ENCODE data around the gene SLC25A22.
A peak's percentile ranks its signal among the peaks of the same experiment; 100 is the strongest.

SLC25A22 gene

DNA sequence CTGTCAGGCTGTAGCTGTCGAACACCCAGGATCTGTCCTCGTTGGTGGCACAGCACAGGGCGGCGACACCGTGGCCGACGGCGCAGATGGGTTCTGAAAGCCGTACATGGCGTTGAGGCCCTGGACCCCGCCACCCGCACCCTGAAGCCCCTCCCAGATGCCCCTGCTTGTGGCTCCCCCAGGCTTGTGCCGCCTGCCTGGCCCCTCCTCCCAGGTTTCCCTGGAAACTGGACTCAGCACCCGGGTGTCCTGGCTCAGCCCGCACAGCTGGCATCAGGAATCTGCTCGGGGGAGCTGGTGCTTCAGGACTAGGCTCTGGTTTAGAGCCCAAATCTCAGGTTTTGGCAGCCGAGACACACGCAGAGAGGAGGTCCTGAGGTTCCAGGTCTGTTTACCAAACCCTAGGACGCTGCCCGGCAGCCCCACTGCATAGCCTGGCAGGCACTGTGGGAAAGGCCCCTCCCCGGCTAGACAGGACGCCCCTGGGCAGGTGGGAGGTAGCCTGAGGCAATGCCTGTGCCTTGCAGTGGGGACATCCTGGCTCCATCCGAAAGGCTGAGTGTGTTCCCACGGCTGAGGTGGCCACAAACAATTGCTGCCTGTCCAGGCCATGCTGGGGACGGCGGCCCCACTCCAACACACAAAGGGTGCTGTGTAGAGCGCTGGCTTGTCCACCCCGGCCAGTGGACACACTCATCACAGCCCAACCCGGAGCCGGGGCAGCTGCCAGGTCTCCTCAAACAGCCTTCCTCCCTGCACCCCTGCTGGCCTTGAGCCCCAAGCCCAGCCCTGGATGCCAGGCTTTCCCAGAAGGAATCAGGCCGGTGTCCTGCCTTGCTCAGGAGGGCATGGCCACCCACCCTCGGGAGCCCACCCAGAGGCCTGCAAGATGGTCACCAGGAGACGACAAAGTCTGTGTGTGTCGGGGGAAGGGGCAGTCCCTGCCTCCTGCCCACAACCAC, 25.4 kb downstream of the SLC25A22 start:
- no peak for DNase-seq

DNA sequence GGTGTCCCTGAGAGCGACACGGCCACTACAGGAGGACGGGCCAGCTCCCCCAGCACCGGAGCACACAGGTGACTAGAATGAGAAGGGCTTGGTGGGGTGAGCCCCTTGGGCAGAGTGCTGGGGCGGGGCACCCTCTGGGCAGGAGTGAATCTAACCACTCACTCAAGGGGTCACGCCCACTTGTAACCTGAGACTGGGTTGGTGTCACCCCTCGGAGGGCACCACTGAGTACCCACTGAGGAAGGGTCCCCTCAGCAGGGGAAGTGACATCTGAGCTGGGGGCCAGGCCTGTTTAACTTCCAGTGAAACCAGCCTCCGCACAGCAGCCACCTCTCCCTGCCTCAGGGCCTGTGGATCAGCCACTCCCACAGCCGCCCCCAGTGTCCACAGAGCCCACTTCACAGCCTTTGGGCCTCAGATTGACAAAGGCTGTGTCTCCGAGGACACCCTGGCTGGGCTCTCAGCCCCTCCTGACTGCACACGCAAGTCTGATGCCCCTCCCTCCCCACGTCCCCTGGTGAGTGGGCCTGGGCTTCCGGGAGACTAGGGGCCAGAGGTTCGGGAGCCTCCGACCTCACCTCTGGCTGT, 26.4 kb downstream of the SLC25A22 start:
- no peak for DNase-seq

DNA sequence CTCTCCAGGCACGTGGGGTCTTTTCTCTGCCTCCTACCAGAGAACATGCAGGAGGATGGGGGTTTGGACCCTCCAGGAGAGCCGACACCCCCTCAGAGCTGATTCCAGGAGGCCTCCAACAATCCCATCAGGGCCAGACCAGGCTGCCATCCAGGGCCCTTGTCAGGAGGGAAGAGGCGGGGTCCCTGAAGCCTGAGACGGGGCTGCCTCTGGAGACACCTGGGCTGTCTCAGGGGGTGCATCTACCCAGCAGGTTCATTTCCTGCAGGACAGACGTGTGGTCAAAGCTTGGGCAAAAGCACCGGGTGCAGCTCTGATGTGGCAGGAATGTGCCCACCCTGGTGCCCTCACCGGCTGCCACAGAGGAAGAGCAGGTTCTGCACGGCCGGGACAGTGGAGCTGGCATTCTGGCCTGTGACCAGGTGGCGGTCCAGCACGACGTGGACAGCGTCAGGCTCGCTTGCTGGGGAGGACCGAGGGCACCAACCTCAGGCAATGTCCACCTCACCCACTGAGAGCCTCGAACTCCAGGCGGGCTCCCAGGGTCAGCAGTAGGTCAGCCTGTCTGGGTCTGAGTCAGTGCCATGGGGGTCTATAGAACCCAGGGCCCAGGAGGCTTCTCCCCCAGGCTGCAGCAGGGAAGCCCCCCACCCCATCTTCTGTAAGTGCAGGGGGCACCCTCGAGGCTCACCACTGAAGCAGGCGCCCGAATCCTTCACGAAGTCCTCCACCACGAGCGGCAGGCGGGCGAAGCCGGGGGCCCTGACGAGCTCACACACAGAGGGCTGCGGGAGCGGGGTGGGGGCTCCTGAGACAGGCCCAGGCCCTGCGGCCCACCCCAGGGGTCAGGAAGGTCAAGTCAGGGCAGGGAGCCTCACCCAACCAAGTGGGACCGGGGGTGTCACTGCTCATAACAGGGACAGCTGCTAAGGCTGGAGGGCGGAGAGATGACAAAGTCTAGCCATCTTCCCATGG, 27.2 kb downstream of the SLC25A22 start:
- no peak for DNase-seq

DNA sequence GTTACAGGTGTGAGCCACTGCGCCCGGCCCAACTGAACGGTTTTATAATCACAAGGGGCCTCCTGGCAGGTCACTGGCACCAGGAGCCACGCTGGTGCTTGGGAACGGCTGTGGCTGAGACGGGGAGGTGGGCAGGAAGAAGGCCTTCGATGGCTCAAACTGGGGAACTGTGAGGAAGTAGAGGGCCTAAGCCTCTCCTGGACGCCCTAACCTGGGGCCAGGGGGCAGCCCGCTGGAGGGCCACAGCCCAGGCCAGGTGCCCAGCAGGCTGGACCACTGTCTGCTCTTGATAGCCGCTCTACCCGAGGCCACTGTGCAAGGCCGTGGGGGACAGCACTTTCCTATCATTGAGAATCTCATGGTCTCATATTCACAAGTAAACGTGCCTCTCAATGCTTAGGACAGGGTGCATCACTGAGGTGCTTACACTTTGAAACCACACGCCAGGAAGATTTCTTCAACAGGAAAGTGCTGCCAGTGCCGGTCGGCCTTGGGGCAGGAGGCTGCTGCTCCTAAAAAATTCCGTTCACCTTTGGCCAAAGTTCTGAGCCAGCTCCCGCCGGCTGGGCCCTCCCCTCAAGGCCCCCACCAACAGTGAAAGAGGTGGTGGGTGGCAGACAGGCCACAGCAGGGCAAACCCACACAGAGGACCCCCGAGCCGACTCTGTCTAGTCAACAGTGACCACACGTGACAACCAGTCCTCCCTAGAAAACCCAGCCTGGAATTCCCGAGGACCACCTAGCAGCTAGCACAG, 28.0 kb downstream of the SLC25A22 start:
- no peak for DNase-seq

DNA sequence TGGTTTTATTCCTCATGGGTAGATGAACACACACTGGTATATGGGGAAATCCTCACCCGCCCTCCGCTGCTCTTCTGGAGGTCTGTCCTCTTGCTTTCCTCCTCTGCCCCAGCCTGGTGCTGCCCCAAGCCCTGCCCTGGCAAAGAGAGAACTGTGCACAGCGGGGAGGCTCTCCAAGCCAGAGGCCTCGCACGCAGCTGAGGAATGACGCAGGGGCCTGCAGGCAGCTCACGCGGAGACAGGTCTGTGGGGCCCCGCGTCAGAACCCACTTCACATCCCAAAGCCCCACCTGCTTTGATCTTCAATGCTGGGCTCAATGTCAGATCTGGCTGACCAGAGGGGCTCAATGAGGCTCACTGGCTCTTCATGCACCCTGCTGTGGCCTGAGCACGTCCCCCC, 30.8 kb downstream of the SLC25A22 start:
- no peak for DNase-seq

DNA sequence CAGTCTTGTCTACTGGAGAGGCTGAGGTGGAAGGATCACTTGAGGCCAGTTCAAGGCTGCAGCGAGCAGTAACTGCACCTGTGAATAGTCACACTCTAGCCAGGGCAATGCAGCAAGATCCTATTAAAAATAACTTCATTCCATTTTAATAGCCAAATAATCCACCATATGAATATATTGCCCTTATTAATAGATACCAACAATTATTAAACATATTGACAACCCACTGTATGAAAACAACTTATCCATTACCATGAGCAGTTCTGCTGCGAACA, 31.2 kb downstream of the SLC25A22 start:
- no peak for DNase-seq

DNA sequence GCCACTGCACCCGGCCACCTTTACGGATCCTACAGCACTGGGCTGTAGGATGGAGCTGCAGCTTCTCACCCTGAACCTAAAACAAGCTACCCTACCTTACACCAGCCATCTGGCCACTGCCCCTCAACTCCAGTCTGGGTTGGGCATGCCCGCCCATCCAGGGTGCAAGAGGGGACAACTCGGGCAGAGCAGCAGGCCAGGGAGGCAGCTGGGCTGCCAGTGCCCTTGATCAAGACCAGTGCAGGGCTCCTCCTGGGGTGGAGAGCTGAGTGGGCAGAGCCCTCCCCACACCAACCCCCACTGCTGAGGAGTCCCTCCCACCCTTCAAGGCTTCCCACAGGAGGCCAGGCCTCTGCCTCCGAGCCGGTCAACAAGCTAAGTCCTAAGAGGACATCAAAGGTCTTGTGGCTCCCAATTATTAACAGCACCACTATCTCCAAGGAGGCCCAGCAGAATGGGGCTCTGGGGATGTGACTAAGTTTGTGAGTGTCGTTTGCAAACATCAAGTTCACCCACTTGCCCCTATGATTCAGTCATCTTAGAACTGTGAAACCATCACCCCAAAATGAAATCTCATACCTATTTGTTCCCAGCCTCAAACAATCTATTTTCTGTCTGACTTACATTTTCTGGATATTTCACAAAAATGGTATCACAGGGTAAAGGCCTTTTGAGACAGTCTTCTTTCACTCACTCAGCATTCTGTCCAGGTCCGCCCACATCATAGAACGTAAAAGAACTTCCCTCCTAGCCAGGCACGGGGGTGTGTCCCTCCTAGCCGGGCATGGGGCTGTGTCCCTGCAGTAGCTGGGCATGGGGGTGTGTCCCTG, 31.8 kb downstream of the SLC25A22 start:
- no peak for DNase-seq

DNA sequence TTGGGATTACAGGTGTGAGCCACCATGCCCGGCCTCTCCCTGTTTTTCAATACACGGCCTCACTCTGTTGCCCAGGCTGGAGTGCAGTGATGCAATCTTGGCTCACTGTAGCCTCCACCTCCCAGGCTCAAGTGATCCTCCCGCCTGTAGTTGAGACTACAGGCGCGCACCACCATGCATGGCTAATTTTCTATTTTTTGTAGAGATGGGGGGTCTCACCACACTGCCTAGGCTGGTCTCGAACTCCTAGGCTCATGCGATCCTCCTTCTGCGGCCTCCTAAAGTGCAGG, 32.3 kb downstream of the SLC25A22 start:
- no peak for DNase-seq

DNA sequence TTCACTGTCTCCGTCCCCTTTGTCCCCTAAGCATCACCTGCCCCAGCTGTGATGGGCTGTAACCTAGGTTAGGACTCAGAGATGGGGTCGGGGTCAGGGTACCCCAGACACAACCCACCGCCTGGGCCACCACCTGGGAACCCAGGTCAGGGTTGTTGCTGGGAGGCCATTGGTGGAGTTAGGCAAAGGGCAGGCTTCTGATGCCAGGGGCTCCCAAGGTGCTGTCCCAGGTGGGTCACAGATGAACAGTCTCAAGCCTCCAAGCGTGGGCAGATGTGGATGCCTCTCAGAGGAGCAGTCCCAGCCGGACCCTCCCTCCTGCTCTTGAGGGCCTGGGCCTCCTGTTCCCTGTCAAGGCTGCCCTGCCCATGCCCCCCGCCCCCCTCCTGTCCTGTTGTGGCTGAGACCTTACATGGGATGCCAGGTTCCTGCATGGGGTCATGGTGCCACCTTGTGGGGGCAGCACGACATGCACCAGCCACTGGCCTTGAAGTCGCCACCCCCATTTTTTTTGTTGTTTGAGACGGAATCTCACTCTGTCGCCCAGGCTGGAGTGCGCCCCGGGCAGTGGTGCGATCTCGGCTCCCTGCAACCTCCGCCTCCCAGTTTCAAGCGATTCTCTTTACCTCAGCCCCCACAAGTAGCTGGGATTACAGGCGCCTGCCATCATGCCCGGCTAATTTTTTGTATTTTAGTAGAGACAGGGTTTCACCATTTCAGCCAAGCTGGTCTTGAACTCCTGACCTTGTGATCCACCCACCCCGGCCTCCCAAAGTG, 32.9 kb downstream of the SLC25A22 start:
- no peak for DNase-seq

DNA sequence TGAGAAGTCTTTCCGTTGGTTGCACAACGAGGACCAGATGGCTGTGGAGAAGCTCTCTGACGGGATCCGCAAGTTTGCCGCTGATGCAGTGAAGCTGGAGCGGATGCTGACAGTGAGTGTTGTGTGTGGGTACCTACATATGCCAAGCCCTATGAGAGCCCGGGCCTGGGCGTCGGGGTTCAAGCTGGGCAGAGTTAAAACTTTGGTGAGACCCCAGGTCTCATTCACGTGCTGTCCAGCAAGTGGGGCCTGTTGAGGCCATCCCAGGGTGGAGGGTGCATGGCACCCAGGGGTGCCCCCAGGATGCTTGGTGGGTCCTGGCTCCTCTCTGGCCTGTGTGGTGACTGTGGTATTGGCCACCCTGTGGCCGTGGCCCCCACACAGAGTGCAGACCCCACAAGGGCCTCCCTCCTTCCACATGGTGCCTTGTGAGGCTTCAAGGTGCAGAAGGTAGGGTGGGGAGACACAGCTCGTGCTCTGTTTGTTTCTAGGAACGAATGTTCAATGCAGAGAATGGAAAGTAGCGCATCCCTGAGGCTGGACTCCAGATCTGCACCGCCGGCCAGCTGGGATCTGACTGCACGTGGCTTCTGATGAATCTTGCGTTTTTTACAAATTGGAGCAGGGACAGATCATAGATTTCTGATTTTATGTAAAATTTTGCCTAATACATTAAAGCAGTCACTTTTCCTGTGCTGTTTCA, 33.6 kb downstream of the SLC25A22 start:
- no peak for DNase-seq

DNA sequence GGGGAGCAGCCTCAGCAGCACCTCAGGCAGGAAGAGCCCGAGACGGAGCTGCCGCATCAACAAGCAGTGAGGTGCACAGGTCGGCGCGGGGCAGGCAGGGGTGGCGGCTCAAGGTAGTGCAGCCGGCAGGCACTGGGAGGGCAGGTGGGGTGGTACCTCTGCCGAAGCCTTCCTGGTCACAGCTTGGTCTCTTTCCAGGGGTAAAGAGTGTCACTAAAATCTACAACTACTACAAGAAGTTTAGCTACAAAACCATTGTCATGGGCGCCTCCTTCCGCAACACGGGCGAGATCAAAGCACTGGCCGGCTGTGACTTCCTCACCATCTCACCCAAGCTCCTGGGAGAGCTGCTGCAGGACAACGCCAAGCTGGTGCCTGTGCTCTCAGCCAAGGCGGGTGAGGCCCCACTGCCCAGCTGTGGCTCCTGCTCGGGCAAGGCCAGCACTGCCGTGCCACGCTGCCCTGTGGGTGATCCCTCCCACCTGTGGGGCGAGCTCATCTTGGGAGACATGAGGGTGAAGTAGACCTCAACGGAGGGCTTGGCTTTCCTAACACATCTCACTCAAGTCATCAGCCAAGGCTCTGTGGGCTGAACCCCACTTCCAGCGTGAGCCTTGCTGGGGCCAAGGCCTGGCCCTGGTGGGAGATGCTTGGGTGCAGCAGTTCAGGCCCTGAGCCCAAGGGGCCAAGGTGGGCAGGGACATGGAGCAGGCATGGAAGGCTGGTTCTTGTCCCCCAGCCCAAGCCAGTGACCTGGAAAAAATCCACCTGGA, 34.3 kb downstream of the SLC25A22 start:
- no peak for DNase-seq

DNA sequence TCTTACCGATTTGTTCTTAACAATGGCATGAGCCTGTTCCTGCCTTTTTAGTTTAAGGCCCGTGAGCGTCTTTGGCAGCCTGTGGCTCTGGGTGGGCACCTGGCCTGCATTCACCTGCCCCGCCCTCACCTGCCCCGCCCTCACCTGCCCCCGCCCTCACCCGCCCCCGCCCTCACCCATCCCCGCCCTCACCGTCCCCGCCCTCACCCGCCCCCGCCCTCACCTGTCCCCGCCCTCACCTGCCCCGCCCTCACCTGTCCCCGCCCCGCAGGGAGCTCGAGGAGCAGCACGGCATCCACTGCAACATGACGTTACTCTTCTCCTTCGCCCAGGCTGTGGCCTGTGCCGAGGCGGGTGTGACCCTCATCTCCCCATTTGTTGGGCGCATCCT, 35.0 kb downstream of the SLC25A22 start:
- DNase-seq = no peak

DNA sequence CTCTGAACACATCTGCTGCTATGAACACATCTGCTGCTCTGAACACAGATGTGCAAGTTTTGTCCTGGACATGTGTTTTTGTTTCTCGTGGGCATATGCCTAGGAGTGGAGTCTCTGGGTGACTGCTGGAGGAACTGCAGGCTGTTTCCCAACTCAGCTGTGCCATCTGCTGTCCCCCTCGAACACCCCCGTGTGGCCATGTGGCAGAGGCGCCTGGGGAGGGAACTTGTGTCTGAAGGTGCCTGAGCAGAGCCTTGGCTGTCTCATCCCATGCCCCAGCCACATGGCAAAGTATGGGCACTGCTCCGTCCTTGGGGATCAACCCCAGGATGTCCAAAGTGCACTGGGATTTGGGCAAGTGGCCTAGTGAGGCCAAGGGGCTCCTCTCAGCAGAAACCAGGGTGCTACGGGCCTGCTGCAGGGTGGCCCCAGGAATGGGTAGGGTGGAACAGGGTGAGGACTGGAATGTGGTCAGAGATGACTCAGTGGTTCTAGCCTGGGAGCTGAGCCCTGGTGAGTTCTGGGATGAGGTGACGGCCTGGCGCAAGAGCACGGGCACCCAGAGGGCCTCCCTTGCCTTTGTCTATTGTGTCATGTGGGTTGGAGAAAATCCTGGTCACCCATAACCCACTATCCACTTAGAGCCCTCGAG, 35.5 kb downstream of the SLC25A22 start:
- no peak for DNase-seq

DNA sequence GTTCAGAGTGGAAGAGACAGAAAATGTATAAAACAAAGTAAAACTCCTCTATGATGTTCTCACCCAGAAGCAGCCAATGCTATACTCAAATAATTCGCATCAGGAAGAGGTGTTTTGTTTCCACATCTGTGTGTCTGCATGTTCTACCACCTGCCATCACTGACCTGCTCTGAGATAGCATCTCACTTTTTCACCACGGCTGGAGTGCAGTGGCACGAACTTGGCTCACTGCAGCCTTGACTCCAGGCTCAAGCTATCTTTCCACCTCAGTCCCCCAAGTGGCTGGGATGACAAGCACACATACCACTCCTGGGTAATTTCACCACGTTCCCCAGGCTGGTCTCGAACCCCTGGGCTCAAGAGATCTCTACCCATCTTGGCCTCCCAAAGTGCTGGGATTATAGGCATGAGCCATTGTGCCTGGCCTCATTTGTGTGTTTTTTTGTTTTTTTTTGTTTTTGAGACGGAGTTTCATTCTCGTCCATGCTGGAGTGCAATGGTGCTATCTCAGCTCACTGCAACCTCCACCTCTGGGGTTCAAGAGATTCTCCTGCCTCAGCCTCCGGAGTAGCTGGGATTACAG, 36.5 kb downstream of the SLC25A22 start:
- no peak for DNase-seq

DNA sequence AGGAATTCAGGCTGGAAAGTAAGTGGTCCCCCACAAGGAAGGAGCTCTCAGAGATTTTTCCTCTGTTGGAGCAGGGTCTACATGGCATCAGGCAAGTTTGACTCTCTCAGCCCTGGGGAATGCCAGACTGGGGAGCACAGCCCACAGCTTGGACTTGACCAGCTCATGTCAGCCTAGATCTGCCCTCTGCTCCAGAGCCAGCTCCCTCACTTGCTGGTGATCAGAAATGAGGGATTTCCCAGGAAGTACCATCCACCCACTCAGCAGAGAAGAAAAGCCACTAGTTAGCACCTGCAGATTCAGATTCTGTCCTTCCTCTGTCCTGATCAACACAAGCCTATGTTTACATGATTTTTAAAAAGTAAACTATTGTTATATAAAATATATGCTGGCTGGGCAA, 37.8 kb downstream of the SLC25A22 start:
- no peak for DNase-seq

DNA sequence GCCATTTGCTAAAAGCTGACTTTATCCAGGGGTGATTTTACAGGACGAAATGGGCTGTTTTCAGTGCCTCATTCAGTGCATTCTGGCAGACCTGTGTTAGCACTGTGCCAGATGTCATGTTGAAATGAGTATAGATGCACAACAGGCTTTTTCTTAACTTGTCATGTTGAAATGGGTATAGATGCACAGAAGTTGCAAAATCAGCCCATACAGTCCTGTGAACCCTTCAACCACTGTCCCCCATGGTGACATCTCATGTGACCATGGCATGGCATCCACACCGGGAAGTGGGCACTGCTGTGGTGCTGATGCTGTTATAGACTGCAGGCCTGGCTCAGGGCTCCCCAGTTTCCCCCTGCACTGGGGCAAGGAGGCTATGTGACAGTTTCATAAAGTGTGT, 48.4 kb downstream of the SLC25A22 start:
- no peak for DNase-seq

DNA sequence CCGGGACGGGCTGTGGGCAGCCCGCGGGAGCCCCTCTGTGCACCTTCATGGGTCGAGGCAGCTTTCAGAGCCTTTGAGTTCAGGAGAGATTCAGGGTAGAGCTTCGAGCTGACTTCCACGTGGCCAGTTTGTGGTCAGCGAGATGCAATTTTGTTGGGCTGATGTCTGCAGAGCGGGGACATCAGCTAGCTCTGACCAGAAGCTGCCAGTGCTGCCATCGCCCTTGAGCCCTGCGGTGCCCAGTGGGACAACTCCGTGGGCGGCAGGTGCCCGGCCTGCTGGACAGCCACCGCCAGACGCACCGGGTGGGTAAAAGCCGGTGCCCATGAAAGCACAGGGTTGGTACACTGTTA, 50.1 kb downstream of the SLC25A22 start:
- peak; percentile 39 for DNase-seq
